Ammon's horn (tissue), 1 donor: ENCODE measurements around the gene SPI1.

ENCODE experiments used
- DNase-seq: peaks from one replicate; pipeline ENCODE4 v3.0.0-alpha.2; 2016; ENCODE audit warnings: low spot score

Gene SPI1

DNA sequence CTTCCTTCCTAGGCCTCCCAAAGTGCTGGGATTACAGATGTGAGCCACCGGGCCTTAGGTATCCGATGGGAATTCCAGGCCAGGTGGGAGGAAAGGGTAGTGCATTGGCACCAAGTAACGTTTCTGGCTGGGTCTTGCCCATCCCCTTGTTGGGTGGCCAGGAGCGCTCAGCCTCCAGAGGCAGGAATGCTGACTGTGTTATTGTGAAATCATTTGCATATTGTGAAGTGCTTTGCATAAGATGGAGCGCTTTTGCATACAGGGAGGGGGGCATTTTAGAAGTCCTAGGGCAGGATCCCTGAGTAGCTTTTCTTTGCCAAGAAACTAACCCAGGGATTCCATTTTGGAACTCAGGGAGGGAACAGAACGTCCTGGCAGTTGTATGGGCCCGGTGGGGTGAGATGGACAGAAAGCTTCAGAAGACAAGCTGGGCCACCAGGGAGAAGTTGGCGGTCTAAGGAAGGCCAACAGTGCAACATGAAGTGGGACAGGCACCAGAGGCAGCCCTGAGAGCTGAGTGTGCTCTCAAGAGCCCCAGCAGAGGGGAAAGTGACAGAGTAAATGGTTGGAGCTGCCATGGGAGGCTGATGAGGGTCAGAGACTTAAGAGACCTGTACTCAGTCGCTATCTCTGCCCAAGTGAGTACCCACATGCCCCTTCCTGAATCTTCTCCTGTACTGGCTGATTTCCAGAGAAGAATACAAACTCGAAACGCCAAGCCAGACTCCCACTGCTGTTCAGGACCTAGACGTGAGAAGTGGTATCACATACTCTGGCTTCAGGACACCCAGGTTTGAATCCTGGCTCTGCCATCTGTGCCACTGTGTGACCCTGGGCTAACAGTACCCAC lies 28.8 kb upstream of the SPI1 start:
- no peak for DNase-seq

DNA sequence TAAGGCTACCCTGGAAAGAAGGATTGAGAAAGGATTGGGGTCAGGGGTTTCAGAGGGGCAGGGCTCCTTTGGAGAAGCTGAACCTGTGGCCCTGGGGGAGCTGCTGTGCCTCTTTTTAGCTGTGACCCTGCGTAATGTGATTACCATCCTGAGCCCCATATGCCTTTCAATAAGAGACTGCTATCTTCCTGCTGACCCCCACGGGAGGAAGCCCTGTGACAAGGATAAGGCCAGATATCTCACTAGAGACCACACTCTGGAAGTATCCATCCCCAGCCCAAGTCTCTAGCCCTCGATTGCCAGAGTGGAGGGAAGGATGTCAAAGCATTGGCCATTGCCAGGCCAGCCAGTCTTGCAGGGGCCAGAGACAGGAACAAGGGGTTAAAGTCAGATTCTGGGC lies 25.2 kb upstream of the SPI1 start:
- DNase-seq = no peak

DNA sequence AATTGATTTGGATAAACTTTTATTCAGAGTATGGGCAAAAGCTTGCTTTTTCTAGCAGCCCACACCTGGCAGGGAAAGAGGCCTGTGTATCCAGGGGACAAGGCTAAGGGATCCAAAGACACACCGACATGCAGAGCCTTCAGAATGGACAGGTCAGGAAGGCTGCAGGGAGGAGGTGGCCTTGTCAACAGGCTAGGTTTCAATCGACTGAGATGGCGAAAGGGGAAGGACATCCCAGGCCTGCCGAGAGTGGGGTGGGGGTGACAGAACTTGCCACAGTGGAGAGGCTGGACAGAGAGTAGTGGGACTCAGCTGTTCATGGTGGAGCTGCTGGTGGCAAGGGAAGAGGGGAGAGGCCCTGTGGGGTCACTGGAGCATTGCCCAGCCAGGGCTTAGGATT lies 24.8 kb upstream of the SPI1 start:
- DNase-seq = no peak

DNA sequence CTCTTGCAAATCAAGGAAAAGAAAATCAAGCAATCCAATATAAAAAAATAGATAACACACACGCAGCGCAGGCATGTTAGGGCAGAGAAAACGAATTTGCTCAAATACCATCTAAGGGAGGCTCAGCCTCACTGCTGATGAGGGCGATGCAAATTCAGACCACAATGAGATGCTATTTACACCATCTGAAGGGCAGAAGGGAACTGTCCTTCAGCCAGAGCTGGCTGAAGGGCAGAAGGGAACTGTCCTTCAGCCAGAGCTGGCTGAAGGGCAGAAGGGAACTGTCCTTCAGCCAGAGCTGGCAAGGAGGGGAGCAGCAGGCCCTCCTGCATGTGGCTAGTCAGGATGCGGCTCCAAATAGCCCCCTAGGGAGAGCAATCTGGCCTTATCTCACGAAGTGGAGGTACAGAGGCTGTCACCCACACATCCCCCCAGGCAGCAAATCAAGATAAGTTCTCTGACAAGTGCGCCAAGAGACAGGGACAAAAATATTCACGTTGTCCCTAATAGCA lies 22.5 kb upstream of the SPI1 start:
- DNase-seq = no peak

DNA sequence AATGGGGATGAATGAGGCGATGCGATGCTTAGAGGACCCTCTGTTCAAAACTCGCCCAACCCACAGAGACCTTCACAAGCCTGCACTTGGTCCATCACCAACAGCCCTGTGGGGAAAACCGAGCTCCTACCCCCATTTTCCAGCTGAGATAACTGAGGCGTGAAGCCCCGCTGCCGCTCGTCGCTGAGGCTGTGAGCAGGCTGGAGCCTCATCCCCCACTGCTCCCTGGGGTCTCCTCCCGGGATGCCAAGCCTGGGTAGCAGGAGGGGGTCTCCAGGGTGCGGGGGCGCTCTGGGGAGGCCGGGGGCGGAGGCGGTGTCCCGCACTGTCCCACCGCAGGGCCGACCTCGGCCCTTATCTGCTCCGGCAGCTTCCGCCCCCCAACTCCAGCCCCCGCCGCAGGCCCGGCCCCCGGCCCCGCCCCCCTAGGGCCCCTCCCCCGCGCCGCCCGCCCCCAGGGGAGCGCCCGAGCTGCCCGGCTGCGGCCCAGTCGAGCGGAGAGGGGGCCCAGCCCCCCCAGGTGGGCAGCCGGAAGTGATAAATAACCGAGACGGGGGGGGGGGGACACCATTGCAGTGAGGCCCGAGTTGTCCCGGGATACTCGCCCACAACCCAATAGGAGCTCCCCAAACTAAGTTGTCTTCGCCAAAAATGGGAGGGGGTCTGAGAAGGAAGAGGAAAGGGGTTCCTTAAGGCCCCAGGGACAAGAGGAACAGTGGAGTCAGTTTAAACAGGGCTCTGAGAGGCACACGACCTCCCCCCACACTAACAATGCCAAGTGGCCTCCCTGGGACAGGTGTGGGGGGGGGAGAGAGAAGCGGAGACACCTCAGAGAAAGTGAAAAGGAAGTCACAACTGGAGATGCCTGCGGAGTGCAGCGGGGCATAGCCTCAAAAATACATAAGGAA lies 21.8 kb upstream of the SPI1 start:
- DNase-seq = no peak

DNA sequence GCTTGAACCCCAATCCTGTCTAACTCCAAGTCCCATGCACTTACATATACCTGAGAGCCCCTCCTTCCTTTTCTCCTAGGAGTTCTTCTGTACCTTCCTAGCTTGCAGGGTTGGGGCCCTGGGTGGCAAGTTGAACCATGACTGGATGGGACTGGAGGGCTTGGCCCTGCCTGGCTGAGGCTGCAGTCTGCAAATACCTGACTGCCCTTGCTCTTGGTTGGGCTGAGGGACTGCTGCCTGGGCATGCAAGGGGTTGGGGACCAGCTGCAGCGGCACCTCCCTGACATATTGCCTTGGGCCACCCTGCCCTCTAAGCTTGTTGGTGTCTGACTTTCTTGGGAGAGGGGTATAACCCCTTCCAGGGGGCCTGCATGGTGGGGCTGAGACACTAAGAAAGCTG lies 20.2 kb upstream of the SPI1 start:
- DNase-seq = no peak

DNA sequence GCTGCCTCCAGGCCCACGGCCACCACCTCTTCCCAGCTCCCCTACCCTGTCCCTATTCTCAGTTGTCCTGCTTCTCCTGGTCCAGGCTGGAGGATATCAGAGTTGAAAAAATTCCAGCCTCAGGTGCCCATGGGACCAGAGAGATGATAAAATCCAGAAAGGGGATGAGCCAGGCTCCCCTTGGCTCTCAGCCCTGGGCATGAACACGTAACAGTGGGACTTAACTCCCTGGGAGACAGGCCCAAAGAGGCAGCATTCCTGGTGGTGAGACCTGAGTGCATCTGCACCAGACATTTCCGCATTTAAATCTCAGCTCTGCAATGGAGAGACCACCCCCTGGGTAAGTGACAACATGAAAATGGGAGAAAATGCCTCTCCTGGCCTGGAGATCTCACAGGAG lies 19.7 kb upstream of the SPI1 start:
- no peak for DNase-seq

DNA sequence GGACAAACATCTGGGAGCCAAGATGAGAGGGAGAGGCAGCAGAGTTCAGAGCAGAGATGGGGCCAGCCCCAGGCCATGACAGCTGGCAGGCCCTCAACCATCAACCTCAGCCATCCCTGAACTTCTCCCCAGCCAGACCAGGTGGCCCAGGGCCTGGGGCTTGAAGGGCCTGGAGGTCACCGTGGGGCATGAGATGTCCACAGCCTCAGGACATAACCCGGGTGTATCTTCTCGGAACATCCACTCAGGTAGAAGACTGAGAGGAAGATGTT lies 17.6 kb upstream of the SPI1 start:
- no peak for DNase-seq

DNA sequence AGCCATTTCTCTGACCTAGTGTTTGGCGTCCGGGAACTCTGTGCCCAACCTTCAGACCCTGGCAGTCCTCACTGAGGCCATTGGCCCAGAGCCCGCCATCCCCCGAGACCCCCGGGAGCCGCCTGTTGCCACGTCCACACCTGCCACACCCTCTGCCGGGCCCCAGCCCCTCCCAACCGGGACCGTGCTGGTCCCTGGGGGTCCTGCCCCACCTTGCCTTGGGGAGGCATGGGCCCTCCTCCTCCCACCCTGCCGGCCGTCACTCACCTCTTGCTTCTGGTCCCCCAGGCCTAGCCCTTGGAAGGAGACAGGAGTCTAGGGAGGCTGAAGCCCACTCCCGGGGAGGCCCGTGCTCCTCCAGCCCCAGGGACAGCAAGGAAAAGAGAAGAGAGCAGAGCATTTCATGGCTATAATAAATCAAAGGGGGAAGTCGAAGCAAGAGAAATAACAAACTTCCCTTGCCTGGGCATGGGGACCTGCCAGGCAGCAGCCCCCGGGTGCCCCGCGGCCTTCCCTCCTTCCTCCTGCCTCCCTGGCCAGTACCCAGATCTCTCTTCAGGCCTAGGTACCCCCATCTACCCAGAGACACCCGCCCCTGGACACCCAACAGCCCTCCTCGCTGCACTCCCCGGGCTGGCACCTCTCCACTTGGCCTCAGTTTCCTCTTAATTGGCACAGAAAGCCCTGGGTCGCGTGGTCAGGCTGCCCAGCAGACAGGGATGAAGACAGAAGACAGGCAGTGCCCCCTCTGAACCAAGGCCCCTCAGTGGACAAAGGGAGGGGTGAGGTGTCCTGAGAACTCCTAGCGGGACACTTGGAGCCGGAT lies 17.1 kb upstream of the SPI1 start:
- DNase-seq = peak; percentile 21

DNA sequence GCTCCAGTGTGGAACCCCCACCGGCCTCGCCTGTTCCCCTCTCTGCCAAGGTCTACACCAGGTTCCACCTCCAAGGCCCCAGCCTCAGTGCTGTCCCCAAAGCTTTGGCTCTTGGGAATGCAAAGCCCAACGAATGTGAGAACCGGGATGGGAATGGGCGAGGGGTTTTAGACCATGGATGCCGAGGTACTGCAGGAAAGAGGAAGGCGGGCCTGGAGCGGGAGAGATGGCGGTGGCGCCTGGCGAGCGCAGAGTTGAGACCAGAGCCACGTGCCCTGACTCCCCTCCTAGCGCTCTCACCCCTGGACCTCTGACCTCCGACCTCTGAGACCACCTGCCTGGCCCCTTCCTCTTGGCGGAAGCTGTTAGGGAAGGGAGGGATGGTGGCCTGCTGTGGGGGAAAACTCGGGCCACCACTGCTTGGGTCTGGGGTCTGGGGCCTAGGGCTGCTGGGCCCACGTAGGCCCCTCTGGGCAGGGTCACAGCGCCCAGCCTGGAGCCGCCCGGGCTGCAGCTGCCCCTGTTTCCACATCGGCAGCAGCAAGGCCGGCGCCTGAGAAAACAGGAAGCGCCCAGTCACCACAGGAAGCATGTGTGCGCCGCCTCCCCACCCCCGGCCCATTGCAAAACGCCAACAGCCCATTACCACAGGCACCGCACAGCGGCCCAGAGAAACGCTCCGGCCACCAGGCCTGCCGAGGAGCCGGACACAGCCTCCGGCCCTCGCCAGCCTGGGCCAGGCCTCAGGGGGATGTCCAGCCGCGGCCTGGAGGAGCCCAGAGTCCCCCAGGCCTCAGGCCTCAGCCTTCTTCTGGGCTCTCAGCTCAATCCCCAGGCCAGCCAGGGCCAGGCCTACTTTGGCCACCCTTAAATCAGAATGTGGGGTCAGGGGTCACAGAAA lies 16.2 kb upstream of the SPI1 start:
- peak; percentile 54 for DNase-seq

DNA sequence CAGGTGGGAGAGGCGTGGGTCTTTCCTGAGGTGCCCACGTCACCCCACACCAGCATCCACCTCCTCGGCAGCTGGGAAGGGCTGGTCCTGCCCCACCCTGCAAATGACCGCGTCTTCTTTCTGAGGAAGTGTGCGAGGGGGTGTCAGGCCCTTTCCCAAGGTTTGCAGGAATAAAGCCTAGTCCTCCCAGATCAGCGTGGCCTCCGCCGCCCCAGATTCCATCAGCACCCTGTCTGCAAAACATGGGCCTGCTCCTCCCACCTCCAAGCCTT lies 15.6 kb upstream of the SPI1 start:
- DNase-seq = peak; percentile 3

DNA sequence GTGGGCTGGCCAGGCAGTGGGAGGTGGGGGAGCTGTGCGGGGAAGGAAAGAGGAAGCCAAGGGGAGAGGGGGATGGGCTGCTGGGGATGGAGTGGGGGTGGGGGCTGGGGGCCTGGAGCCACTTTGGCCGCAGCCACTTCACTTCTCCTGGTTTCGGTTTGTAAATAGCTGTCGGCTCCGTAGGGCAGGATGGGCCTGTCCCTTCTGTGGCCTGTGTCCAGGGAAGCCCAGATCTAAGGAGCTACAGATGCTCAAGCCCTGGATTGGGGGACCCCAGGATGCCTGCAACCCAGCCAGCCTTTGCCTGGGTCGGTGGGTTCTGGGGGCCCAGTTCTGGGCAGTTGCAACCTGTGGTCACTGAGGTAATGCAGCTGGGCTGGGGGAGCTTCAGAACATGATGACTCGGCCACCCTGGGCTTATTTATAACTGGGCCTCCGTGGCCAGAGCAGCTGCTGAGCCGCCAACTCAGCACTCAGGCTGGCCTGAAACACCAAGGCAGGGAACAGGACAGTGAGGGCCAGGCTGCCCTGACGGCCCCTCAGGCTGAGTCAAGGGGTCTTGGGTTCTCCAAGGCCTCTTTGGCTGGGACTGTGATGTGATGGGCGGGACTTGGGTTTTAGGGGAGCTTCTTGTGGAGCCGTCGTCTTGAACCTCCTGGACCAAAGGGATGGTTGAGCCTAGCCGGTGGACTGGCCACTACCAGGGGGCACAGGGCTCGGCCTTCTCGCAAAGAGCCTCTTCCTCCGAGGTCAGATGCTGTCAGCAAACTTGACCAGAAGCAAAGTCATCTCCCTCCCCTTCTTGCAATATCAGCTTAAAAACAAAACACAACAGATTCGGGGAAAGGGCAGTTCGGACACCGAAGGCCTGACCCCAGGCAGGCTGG lies 15.1 kb upstream of the SPI1 start:
- DNase-seq = no peak

DNA sequence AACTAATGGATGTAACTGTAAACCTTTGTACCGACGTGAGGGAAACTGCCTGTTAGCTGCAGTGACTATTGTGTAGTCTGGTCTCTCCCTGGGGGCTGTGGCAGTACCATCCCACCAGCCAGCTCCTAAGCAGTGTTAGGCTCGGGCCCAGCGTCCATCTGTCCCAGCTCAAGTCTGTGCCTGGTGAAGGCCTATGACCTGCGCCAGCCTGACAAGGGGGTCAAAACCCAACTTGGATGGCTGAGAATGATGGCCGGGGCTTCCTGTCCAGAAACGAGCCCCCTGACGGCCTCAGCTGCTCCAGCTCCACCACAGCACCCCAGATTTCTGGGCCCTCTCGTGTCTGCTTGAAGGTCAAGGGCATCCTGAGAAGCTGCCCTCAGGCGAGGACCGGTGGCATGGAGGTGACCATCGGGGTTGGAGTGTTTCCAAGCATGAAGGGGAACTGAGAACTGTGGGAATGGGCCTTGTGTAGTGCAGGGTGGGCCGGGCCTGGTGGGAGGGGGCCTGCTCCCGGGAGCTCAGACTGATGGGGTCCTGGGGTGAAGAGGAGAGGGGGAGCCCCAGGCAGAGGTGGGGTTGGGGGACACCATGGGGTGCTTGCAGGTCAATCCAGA lies 14.3 kb upstream of the SPI1 start:
- no peak for DNase-seq

DNA sequence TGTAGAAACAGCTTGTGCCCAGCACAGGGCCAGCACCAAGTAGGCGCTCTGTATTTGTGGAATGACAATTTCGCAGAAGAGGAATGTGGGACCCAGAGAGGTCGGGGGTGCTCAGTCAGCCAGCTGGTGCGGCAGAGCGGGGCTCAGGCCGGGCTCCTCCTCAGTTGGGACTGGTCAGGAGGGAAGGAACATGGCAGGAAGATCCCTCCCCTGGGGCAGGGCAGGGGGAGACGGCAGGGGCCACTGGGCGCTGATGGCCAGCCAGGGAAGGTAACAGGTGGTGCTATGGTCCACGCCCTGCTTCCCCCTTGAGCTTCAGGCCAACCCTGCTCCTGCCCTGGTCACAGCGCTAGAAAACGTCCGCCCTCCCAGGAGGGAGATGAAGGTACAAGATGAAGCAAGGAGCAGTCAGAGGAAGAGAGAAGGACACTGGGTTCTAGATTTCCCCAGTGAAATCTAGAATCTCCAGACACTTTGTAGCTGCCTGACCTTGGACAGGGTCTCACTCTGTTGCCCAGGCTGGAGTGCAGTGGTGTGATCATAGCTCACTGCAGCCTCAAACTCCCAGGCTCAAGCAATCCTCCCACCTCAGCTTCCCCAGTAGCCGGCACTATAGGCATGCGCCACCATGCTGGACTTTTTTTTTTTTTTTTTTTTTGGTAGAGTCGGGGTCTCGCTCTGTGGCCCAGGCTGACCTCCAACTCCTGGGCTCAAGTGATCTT lies 13.5 kb upstream of the SPI1 start:
- DNase-seq = no peak

DNA sequence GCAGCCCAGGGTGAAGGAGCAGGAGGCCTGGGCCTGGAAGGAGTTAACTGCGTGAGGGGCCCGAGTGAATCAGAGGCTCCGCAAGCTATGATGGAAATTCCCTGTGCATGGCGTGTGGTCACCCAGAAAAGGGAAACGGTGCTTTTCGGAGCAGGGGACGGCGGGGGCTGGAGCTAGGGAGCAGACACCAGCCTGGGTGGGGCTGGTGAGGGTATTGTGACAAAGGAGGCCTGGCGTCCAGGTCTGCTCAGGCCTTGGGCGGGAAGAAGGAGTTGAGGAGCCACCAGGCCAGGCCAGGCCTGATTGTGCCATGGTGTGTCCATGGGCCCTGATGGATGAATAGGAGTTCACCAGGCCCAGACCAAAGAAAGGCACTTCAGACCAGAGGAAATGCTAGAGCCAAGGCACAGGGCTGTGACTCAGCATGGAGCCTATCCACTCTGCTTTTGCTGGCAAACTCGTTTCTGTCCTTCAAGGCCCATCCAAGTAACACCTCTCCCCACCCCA lies 12.8 kb upstream of the SPI1 start:
- DNase-seq = no peak

DNA sequence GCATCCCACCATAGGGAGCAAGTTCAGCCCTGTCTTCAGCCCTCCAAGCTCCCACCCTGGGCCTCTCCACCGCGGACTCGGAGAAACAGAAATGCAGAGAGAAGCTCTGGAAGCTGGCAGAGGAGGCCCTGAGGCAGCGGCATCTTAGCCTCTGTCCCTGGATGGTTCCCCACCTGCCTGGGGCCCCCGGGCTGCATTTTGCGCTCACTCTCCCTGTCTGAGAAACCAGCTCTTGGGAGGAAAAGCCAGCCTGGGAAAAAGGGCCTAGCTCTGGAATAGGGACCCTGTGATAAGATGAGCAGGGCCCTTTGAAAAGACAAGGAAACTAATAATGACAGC lies 12.0 kb upstream of the SPI1 start:
- no peak for DNase-seq

DNA sequence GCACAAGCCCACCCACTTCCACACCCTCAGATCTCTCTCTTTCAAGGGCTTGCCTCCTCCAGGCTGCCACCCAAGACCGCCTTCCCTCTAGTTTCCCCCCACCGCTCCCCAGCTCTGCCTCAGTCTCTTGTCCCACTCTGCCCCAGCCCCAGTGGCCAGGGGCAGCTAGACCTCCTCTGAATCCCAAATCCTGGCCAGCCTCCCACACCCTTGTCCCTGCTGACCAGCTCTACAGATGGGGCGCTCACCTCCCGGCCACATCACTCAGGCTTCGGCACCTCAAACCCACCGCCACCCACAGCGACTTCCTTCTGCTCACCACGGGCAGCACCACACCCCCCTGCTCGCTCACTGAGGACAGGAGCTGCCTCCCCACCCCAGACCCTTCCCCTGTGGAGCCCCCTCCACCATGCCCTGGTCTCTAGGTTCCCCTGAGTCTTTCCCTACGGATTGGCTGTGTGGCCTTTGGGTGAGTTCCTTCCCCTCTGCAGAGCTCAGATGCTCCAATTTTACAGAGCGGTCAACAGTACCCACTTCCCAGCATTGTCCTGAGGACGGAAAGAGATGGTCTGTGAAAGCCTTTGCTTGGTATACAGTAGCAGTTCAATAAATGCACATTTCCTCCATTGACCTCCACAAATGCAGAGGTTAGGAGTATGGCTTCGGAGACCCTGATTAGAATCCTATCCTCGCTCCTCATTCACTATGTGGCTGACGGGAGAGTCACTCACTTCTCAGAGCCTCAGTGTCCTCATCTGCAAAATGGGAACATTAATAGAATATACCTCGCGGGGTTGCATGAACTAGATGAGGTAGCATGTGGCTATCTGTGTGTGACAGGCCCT lies 11.5 kb upstream of the SPI1 start:
- DNase-seq = no peak
